HepG2 (cell line): ENCODE measurements around the gene NFX1. TPM values are rescaled to one million over a fixed set of nuclear protein-coding genes. Genes with fewer than 3 reads are reported as not detected.

Experiments
- ATAC-seq: fragments of 200-7000 bp; cut with Tn5 transposase; 3 replicates; pipeline ENCODE4 v1.9.1; 2020; ENCODE audit warnings: mild to moderate bottlenecking, moderate library complexity
- BruUV-seq: library from RNA; stranded (reverse); fragments of 400-500 nt; replicated peaks from 2 replicates; lab custom pipeline; 2021; lab: Mats Ljungman, UMichigan
- CTCF ChIA-PET: fragments of 300-600 bp; formaldehyde crosslinking; extraction: SDS; loops from one replicate; lab custom pipeline; 2021; ENCODE audit warnings: low total read pairs, inconsistent platforms, low intra/inter-chr PET ratio; lab: Yijun Ruan, JAX
- POLR2A ChIA-PET: fragments of 350-600 bp; sonication (Branson Sonifier 250); formaldehyde crosslinking; loops from one replicate; lab custom pipeline; 2020; ENCODE audit warnings: antibody characterized with exemption, inconsistent platforms; lab: Yijun Ruan, JAX
- DNase-seq: peaks from one replicate; pipeline ENCODE4 v3.0.0-alpha.2; 2015; ENCODE audit warnings: low spot score
- FAIRE-seq: peaks from 3 replicates; lab custom pipeline; 2011; peaks lifted over from hg19 to GRCh38; lab: Jason Lieb, UNC
- H2AFZ ChIP-seq: one replicate; pipeline ENCODE4 v1.6.1; 2011; ENCODE audit warnings: low read length, inconsistent platforms
- H3K27ac ChIP-seq: fragments of 300-600 bp; 3 replicates; pipeline ENCODE4 v1.8.0; 2011; ENCODE audit warnings: mixed run types, mild to moderate bottlenecking, mixed read lengths, low read length, inconsistent platforms; ENCODE audit not compliant: insufficient read depth; ENCODE audit errors: extremely low read length
- H3K27me3 ChIP-seq, 2 experiments: fragments of 200-600 bp in 1 of 2; 2 replicates in 1 of 2; 3 replicates in 1 of 2; pipeline versions ENCODE4 v1.6.0 to v1.8.0; 2011; ENCODE audit warnings: low read length in 2 of 2, mild to moderate bottlenecking in 2 of 2, moderate library complexity in 2 of 2, inconsistent platforms in 1 of 2; ENCODE audit not compliant: insufficient read depth in 2 of 2, control insufficient read depth in 1 of 2
- H3K36me3 ChIP-seq, 2 experiments: fragments of 200-600 bp in 1 of 2; replicated peaks in 1 of 2; 2 replicates in 1 of 2; 3 replicates in 1 of 2; pipeline versions ENCODE4 v1.5.1 to v1.8.0; 2011; ENCODE audit warnings: low read length in 2 of 2, inconsistent platforms in 1 of 2; ENCODE audit not compliant: insufficient read depth in 2 of 2, control insufficient read depth in 1 of 2
- H3K4me1 ChIP-seq: 2 replicates; pipeline ENCODE4 v1.5.1; 2012; ENCODE audit warnings: low read length, inconsistent platforms; ENCODE audit not compliant: insufficient read depth
- H3K4me2 ChIP-seq: 2 replicates; pipeline ENCODE4 v1.6.0; 2011; ENCODE audit warnings: low read depth, low read length, inconsistent platforms
- H3K4me3 ChIP-seq, 3 experiments: fragments of 200-600 bp in 1 of 3; sonication (generic), shearing (Covaris generic) in 1 of 3; replicated peaks in 1 of 3; 2 replicates each; pipeline ENCODE4 v1.5.1; 2011 to 2016; ENCODE audit warnings: low read length in 3 of 3, inconsistent platforms in 2 of 3, low read depth in 2 of 3, mild to moderate bottlenecking in 2 of 3, control low read depth in 1 of 3, mixed read lengths in 1 of 3; ENCODE audit not compliant: insufficient read depth in 1 of 3
- H3K79me2 ChIP-seq: one replicate; pipeline ENCODE4 v1.6.1; 2011; ENCODE audit warnings: low read length, inconsistent platforms; ENCODE audit not compliant: insufficient read depth
- H3K9ac ChIP-seq: 2 replicates; pipeline ENCODE4 v1.6.0; 2011; ENCODE audit warnings: mild to moderate bottlenecking, low read depth, low read length, inconsistent platforms; ENCODE audit not compliant: insufficient read depth
- H3K9me3 ChIP-seq: 2 replicates; pipeline ENCODE4 v1.5.1; 2012; ENCODE audit warnings: mild to moderate bottlenecking, low read length
- H4K20me1 ChIP-seq: 2 replicates; pipeline ENCODE4 v1.6.0; 2011; ENCODE audit warnings: inconsistent platforms, mild to moderate bottlenecking, low read length, moderate library complexity; ENCODE audit not compliant: insufficient read depth
- FOXA1 ChIP-seq, 2 experiments: fragments of 450-650 bp in 1 of 2; sonication (generic) in 1 of 2; formaldehyde crosslinking in 1 of 2; IDR thresholded peaks; 2 replicates each; pipeline versions ENCODE4 v1.4.0 to v1.6.1; 2016 to 2020; ENCODE audit warnings: missing genetic modification reagents in 1 of 2
- KLF12 ChIP-seq: sonication (generic); formaldehyde crosslinking; IDR thresholded peaks from 2 replicates; pipeline ENCODE4 v1.4.0; 2020; ENCODE audit warnings: missing genetic modification reagents, borderline replicate concordance
- POLR2AphosphoS2 ChIP-seq: IDR thresholded peaks from 2 replicates; pipeline ENCODE4 v1.6.1; 2011; ENCODE audit warnings: low read depth, low read length, improper control_type of control experiment
- SP4 ChIP-seq: sonication (generic); formaldehyde crosslinking; IDR thresholded peaks from 2 replicates; pipeline ENCODE4 v1.8.1; 2023; ENCODE audit warnings: mild to moderate bottlenecking, missing genetic modification reagents
- ZBTB26 ChIP-seq: IDR thresholded peaks from 2 replicates; pipeline ENCODE4 v1.6.1; 2016; ENCODE audit warnings: missing compliant biosample characterization, missing genetic modification reagents, borderline replicate concordance
- ZBTB7A ChIP-seq: sonication (generic); formaldehyde crosslinking; IDR thresholded peaks from 2 replicates; pipeline ENCODE4 v1.8.0; 2022; ENCODE audit warnings: mild to moderate bottlenecking, missing genetic modification reagents
- ZFP36 ChIP-seq: fragments of 150-350 bp; IDR thresholded peaks from 2 replicates; pipeline ENCODE4 v1.6.1; 2018; ENCODE audit warnings: borderline replicate concordance, low read length, low read depth; ENCODE audit not compliant: partially characterized antibody
- ZNF230 ChIP-seq: sonication (generic); formaldehyde crosslinking; IDR thresholded peaks from 2 replicates; pipeline ENCODE4 v1.4.0; 2020; ENCODE audit warnings: mild to moderate bottlenecking, missing genetic modification reagents
- ZNF552 ChIP-seq: sonication (generic); formaldehyde crosslinking; IDR thresholded peaks from 2 replicates; pipeline ENCODE4 v1.9.0; 2022; ENCODE audit warnings: missing genetic modification reagents, mild to moderate bottlenecking, borderline replicate concordance
- ZNF7 ChIP-seq: IDR thresholded peaks from 2 replicates; pipeline ENCODE4 v1.6.1; 2016; ENCODE audit warnings: missing biosample characterization, missing genetic modification reagents
- ZNF841 ChIP-seq: sonication (generic); formaldehyde crosslinking; IDR thresholded peaks from 2 replicates; pipeline ENCODE4 v1.8.1; 2023; ENCODE audit warnings: missing genetic modification reagents, borderline replicate concordance
- WGBS: methylation state at CpG from one replicate; pipeline ENCODE4 v1.1.6; 2017; ENCODE audit warnings: low lambda C conversion rate; 5-methylcytosine and 5-hydroxymethylcytosine counted together
- in situ Hi-C: cut with HindIII; loops from 2 replicates; pipeline ENCODE4 v1.10.0; 2017; ENCODE audit warnings: low pct_unique_long_range_greater_than_20kb; ENCODE audit not compliant: extremely low pct_ligation_motif_present
- intact Hi-C: fragments of 100-400 bp; cut with micrococcal nuclease; formaldehyde crosslinking; loops from one replicate; pipeline ENCODE4 v1.10.0; 2022; ENCODE audit not compliant: unreplicated experiment
- polyA plus RNA-seq, 8 experiments: library from polyadenylated mRNA; depleted of rRNA in 3 of 8; stranded (reverse) in 7 of 8; unstranded in 1 of 8; fragments of >200 nt; fragmentation: Illumina TruSeq in 4 of 8; extraction: Trizol in 4 of 8; gene quantifications; 2 replicates each; pipeline versions ENCODE4 v1.2.1 to v1.2.3, GENCODE V29; 2011 to 2016; ENCODE audit warnings: low read depth in 4 of 8, missing spikeins in 1 of 8, mixed read lengths in 1 of 8; ENCODE audit not compliant: insufficient read depth in 1 of 8
- small RNA-seq, 3 experiments: library from RNA; depleted of rRNA; stranded (forward); fragments of <200 nt; gene quantifications; one replicate each; pipeline ENCODE3, GENCODE V24; 2012; ENCODE audit warnings: low read depth in 2 of 3, low replicate concordance in 1 of 3; ENCODE audit not compliant: insufficient read length in 3 of 3, insufficient read depth in 2 of 3
- total RNA-seq, 5 experiments: library from RNA; depleted of rRNA; stranded (reverse); fragments of >200 nt; fragmentation: Illumina TruSeq; extraction: Trizol; gene quantifications; 2 replicates each; pipeline ENCODE4 v1.2.3, GENCODE V29; 2016; ENCODE audit warnings: low read depth in 1 of 5

NFX1 gene
- total and polyA plus RNA-seq, 2 of the 13 experiments (the other 11 are each of a cell fraction or from before 2014, with no cell fraction given), result 23.9 to 27.5 TPM

- TF ChIP-seq ZNF552 (CRISPR knock-in tag), result no peak
These were observed 127.8 kb downstream of the NFX1 start (continued) for GRCh38 chr9:33418090-33418489.

GRCh38 chr9:33419708-33420303 is 129.5 kb downstream of the NFX1 start:
- ATAC-seq (no peak), FAIRE-seq (no peak)
- Histone ChIP-seq H2AFZ (no peak overlapping the region), H3K27ac (no peak overlapping the region), H3K4me3 (no peak overlapping the region), H3K27me3 (peaks cover 3 to 39% of the 10 kb centered on the region in 2 experiments; a peak in 4 of 5 replicates), H3K4me2 (no peak overlapping the region), H3K4me1 (peaks cover 48% of the 10 kb centered on the region)
- in situ Hi-C loops (no loop called here), intact Hi-C loops (loop anchor here (5.0 kb wide), 1 partner anchor 47 kb away; no protein-coding TSS in a partner anchor)
- WGBS, result 44% methylated on average over 10 of the region's 10 CpGs
- CTCF ChIA-PET, result no interaction called here
- BruUV-seq, result no TSS peak
- TF ChIP-seq ZBTB7A (CRISPR knock-in tag), result no peak
- no peak for TF ChIP-seq SP4 (CRISPR knock-in tag)
- peak; percentile 63 for TF ChIP-seq ZFP36
- TF ChIP-seq ZBTB26 (CRISPR knock-in tag), result no peak
- no peak for TF ChIP-seq POLR2AphosphoS2
- TF ChIP-seq ZNF7 (CRISPR knock-in tag), result no peak
- TF ChIP-seq FOXA1 (IDR thresholded peaks at IDR 0.05), result no peak
- 0 out of 2 replicates have a peak, but pooled peaks have one; percentile 13 for TF ChIP-seq FOXA1 (CRISPR knock-in tag; IDR thresholded peaks at IDR 0.05)
- no peak for TF ChIP-seq KLF12
- no peak for TF ChIP-seq ZNF841 (CRISPR knock-in tag)
- TF ChIP-seq ZNF230 (CRISPR knock-in tag), result no peak
- TF ChIP-seq, all 625 proteins: peak for 2
- Histone ChIP-seq H4K20me1 (no peaks in the 10 kb centered on the region), H3K36me3 (no peaks in the 10 kb centered on the region), H3K79me2 (no peaks in the 10 kb centered on the region), H3K9me3 (no peaks in the 10 kb centered on the region), H3K9ac (no peak overlapping the region)
- POLR2A ChIA-PET, result interaction anchor here (1.0 kb wide), 1 partner anchor 54 kb away, joined by 4 read pairs; the partner anchor contains the start of gene NOL6
- no peak for DNase-seq

Small RNAs within 50 kb of the gene (small RNA-seq; reads per million reads assigned to genes)
- gene RF00019, result 0 reads per million in 3 experiments

Other genes starting within 250 kb of the NFX1 start
- 36.6 and 51.5 TPM in 2 replicates for gene SMU1, start 213.8 kb upstream of the NFX1 start, total RNA-seq (2016; rRNA removed; fragmentation: Illumina TruSeq; extraction: Trizol)
- 12.4 and 12.9 TPM in 2 replicates for gene SMU1, start 213.8 kb upstream of the NFX1 start, polyA plus RNA-seq (2011; rRNA removed)
- 15.7 TPM in 2 replicates for gene B4GALT1, start 123.2 kb upstream of the NFX1 start, total RNA-seq (2016; rRNA removed; fragmentation: Illumina TruSeq; extraction: Trizol)
- gene B4GALT1, start 123.2 kb upstream of the NFX1 start, polyA plus RNA-seq (2011; rRNA removed), result 33.5 and 37.5 TPM in 2 replicates
- 0.53 and 0.98 TPM in 2 replicates for gene SPINK4, start 50.3 kb upstream of the NFX1 start, total RNA-seq (2016; rRNA removed; fragmentation: Illumina TruSeq; extraction: Trizol)
- 2.0 and 3.4 TPM in 2 replicates for gene SPINK4, start 50.3 kb upstream of the NFX1 start, polyA plus RNA-seq (2011; rRNA removed)
- gene BAG1, start 25.8 kb upstream of the NFX1 start, total RNA-seq (2016; rRNA removed; fragmentation: Illumina TruSeq; extraction: Trizol), result 52.8 and 59.5 TPM in 2 replicates
- 18.7 and 23.1 TPM in 2 replicates for gene BAG1, start 25.8 kb upstream of the NFX1 start, polyA plus RNA-seq (2011; rRNA removed)
- gene CHMP5, start 25.5 kb upstream of the NFX1 start, total RNA-seq (2016; rRNA removed; fragmentation: Illumina TruSeq; extraction: Trizol), result 57.3 and 91.4 TPM in 2 replicates
- gene CHMP5, start 25.5 kb upstream of the NFX1 start, polyA plus RNA-seq (2011; rRNA removed), result 36.1 and 46.0 TPM in 2 replicates
- 0.58 and 1.9 TPM in 2 replicates for gene AQP7, start 112.1 kb downstream of the NFX1 start, total RNA-seq (2016; rRNA removed; fragmentation: Illumina TruSeq; extraction: Trizol)
- gene AQP7, start 112.1 kb downstream of the NFX1 start, polyA plus RNA-seq (2011; rRNA removed), result 2.1 and 5.6 TPM in 2 replicates
- gene AQP3, start 157.1 kb downstream of the NFX1 start, total RNA-seq (2016; rRNA removed; fragmentation: Illumina TruSeq; extraction: Trizol), result 0.87 and 1.4 TPM in 2 replicates
- 5.5 and 12.2 TPM in 2 replicates for gene AQP3, start 157.1 kb downstream of the NFX1 start, polyA plus RNA-seq (2011; rRNA removed)
- 28.6 and 30.2 TPM in 2 replicates for gene NOL6, start 183.4 kb downstream of the NFX1 start, total RNA-seq (2016; rRNA removed; fragmentation: Illumina TruSeq; extraction: Trizol)
- gene NOL6, start 183.4 kb downstream of the NFX1 start, polyA plus RNA-seq (2011; rRNA removed), result 17.0 and 23.0 TPM in 2 replicates
- 1.2 and 1.4 TPM in 2 replicates for gene ANKRD18B, start 233.7 kb downstream of the NFX1 start, total RNA-seq (2016; rRNA removed; fragmentation: Illumina TruSeq; extraction: Trizol)
- gene ANKRD18B, start 233.7 kb downstream of the NFX1 start, polyA plus RNA-seq (2011; rRNA removed), result 0.57 and 0.65 TPM in 2 replicates